Astrocyte (in vitro differentiated cells and primary cell): ENCODE measurements around the gene KRT84. TPM values are rescaled to one million over a fixed set of nuclear protein-coding genes. Genes with fewer than 3 reads are reported as not detected.

Source experiments
- DNase-seq: peaks from one replicate; pipeline ENCODE4 v3.0.0-alpha.2; 2010; ENCODE audit warnings: low read depth
- FAIRE-seq: peaks from 2 replicates; lab custom pipeline; 2011; peaks lifted over from hg19 to GRCh38; lab: Jason Lieb, UNC
- H2AFZ ChIP-seq: 2 replicates; pipeline ENCODE4 v1.6.0; 2012; ENCODE audit warnings: low read depth, low read length, inconsistent platforms
- H3K27ac ChIP-seq: 2 replicates; pipeline ENCODE4 v1.5.1; 2011; ENCODE audit warnings: low read depth, low read length, inconsistent platforms
- H3K27me3 ChIP-seq: 2 replicates; pipeline ENCODE4 v1.6.0; 2011; ENCODE audit warnings: low read length, inconsistent platforms; ENCODE audit not compliant: insufficient read depth
- H3K36me3 ChIP-seq: 2 replicates; pipeline ENCODE4 v1.5.1; 2011; ENCODE audit warnings: low read length, inconsistent platforms; ENCODE audit not compliant: insufficient read depth
- H3K4me1 ChIP-seq: 2 replicates; pipeline ENCODE4 v1.5.1; 2011; ENCODE audit warnings: low read length, inconsistent platforms; ENCODE audit not compliant: insufficient read depth
- H3K4me2 ChIP-seq: 2 replicates; pipeline ENCODE4 v1.6.0; 2012; ENCODE audit warnings: low read length, inconsistent platforms
- H3K4me3 ChIP-seq: 2 replicates; pipeline ENCODE4 v1.5.1; 2011; ENCODE audit warnings: low read depth, mild to moderate bottlenecking, low read length, inconsistent platforms; ENCODE audit not compliant: insufficient read depth
- H3K79me2 ChIP-seq: 2 replicates; pipeline ENCODE4 v1.6.0; 2012; ENCODE audit warnings: mild to moderate bottlenecking, low read length, inconsistent platforms; ENCODE audit not compliant: insufficient read depth
- H3K9ac ChIP-seq: 2 replicates; pipeline ENCODE4 v1.6.0; 2012; ENCODE audit warnings: mild to moderate bottlenecking, low read length, inconsistent platforms
- H3K9me3 ChIP-seq: 2 replicates; pipeline ENCODE4 v1.5.1; 2012; ENCODE audit warnings: low read depth, mild to moderate bottlenecking, low read length, inconsistent platforms; ENCODE audit not compliant: insufficient read depth
- H4K20me1 ChIP-seq: 2 replicates; pipeline ENCODE4 v1.6.0; 2012; ENCODE audit warnings: low read length, inconsistent platforms; ENCODE audit not compliant: insufficient read depth
- H3K27ac Mint-ChIP-seq: one replicate; pipeline ENCODE4 v1.8.0; 2021; ENCODE audit warnings: mild to moderate bottlenecking, mixed read lengths; ENCODE audit not compliant: unreplicated experiment
- H3K27me3 Mint-ChIP-seq: one replicate; pipeline ENCODE4 v1.8.0; 2021; ENCODE audit warnings: low read depth, mixed read lengths; ENCODE audit not compliant: unreplicated experiment
- H3K36me3 Mint-ChIP-seq: one replicate; pipeline ENCODE4 v1.8.0; 2021; ENCODE audit warnings: low read depth, mixed read lengths; ENCODE audit not compliant: unreplicated experiment
- H3K4me1 Mint-ChIP-seq: one replicate; pipeline ENCODE4 v1.8.0; 2021; ENCODE audit warnings: low read depth, mixed read lengths; ENCODE audit not compliant: unreplicated experiment
- H3K4me3 Mint-ChIP-seq: one replicate; pipeline ENCODE4 v1.8.0; 2021; ENCODE audit warnings: mild to moderate bottlenecking, moderate library complexity, mixed read lengths; ENCODE audit not compliant: unreplicated experiment
- H3K9me3 Mint-ChIP-seq: one replicate; pipeline ENCODE4 v1.8.0; 2021; ENCODE audit warnings: mild to moderate bottlenecking, mixed read lengths; ENCODE audit not compliant: unreplicated experiment
- EZH2 ChIP-seq: IDR thresholded peaks from 2 replicates; pipeline ENCODE4 v1.6.1; 2012; ENCODE audit warnings: mild to moderate bottlenecking, low read length, inconsistent platforms; ENCODE audit not compliant: insufficient read depth
- total RNA-seq: library from RNA; stranded (reverse); gene quantifications from 2 replicates; pipeline ENCODE4 v1.2.1, GENCODE V29; 2021
- TF ChIP-seq, protein P1 (sequence below): IDR thresholded peaks from 2 replicates; pipeline ENCODE4 v1.5.1; 2011; ENCODE audit warnings: low read depth, mild to moderate bottlenecking, inconsistent platforms, low read length, moderate library complexity; ENCODE audit not compliant: insufficient read depth

The KRT84 gene
- total RNA-seq, 1 donor from 2014 or later: not detected

DNA sequence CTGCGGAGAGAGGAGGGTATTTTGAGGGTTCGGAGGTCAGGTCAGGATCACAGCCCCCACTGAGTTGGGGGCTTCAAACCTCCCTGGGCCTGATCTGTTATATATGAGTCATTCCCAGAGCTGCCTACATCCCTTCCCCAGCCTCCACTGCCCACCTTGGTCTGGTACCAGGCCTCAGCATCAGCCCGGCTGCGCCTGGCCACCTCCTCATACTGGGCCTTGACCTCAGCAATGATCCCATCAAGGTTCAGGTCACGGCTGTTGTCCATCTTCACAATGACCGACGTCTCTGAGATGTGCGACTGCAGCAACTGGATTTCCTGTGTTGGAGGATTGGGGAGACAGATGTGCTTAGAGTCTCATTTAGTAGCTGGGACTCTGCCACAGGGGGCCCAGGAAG, 4.2 kb downstream of the KRT84 start:
- no peak overlapping the region for H2AFZ ChIP-seq
- Mint-ChIP-seq H3K27ac (no peak overlapping the region), H3K4me1 (no peaks in the 10 kb centered on the region), H3K27me3 (peaks cover 61% of the 10 kb centered on the region), H3K36me3 (no peaks in the 10 kb centered on the region), H3K4me3 (no peak overlapping the region), H3K9me3 (peaks cover 8% of the 10 kb centered on the region)
- DNase-seq (no peak), FAIRE-seq (no peak)
- no peak overlapping the region for H3K4me3 ChIP-seq
- H3K9ac ChIP-seq: no peak overlapping the region
- H3K9me3 ChIP-seq: no peaks in the 10 kb centered on the region
- peaks cover 7% of the 10 kb centered on the region for H3K27me3 ChIP-seq
- no peak overlapping the region for H3K27ac ChIP-seq
- TF ChIP-seq EZH2: no peak
- TF ChIP-seq, protein P1, sequence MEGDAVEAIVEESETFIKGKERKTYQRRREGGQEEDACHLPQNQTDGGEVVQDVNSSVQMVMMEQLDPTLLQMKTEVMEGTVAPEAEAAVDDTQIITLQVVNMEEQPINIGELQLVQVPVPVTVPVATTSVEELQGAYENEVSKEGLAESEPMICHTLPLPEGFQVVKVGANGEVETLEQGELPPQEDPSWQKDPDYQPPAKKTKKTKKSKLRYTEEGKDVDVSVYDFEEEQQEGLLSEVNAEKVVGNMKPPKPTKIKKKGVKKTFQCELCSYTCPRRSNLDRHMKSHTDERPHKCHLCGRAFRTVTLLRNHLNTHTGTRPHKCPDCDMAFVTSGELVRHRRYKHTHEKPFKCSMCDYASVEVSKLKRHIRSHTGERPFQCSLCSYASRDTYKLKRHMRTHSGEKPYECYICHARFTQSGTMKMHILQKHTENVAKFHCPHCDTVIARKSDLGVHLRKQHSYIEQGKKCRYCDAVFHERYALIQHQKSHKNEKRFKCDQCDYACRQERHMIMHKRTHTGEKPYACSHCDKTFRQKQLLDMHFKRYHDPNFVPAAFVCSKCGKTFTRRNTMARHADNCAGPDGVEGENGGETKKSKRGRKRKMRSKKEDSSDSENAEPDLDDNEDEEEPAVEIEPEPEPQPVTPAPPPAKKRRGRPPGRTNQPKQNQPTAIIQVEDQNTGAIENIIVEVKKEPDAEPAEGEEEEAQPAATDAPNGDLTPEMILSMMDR: no peak
- H3K4me2 ChIP-seq: no peak overlapping the region
- H3K36me3 ChIP-seq: no peaks in the 10 kb centered on the region
- no peaks in the 10 kb centered on the region for H3K79me2 ChIP-seq
- no peaks in the 10 kb centered on the region for H4K20me1 ChIP-seq
- H3K4me1 ChIP-seq: no peaks in the 10 kb centered on the region

GRCh38 chr12:52380271-52380694, 5.2 kb downstream of the KRT84 start:
- no peak for TF ChIP-seq EZH2
- TF ChIP-seq, protein P1: peak; percentile 54
- no peaks in the 10 kb centered on the region for H3K4me1 Mint-ChIP-seq
- Histone ChIP-seq H3K4me1 (no peaks in the 10 kb centered on the region), H3K9me3 (no peaks in the 10 kb centered on the region), H3K4me2 (no peak overlapping the region), H3K79me2 (no peaks in the 10 kb centered on the region), H3K27ac (no peak overlapping the region), H3K4me3 (no peak overlapping the region), H3K9ac (no peak overlapping the region), H2AFZ (no peak overlapping the region), H3K27me3 (peaks cover 7% of the 10 kb centered on the region), H4K20me1 (no peaks in the 10 kb centered on the region), H3K36me3 (no peaks in the 10 kb centered on the region)
- peaks cover 8% of the 10 kb centered on the region for H3K9me3 Mint-ChIP-seq
- FAIRE-seq: no peak
- peaks cover 62% of the 10 kb centered on the region for H3K27me3 Mint-ChIP-seq
- H3K36me3 Mint-ChIP-seq: no peaks in the 10 kb centered on the region
- no peak overlapping the region for H3K27ac Mint-ChIP-seq
- DNase-seq: no peak
- H3K4me3 Mint-ChIP-seq: no peak overlapping the region

DNA sequence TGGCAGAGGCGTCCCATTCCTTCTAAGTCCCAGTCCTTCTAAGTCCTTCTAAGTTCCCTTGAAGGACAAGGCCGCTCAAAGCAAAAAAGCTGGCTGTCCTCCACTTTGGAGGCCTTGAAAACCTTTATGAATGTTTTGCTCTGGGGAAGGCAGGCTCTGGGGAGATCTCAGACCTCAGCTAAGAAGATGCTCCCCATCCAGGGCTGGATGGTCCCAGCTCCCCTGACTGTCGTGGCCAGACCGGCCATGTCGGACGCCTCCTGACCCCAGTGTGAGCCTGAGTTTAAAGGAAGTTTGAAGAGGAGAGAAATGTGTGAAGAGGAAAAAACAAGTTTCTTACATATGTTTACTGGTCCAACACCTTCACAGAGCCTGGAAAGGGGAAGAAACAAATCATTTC, 5.9 kb downstream of the KRT84 start:
- FAIRE-seq (no peak), DNase-seq (no peak)
- Mint-ChIP-seq H3K27me3 (peaks cover 59% of the 10 kb centered on the region), H3K4me3 (no peak overlapping the region), H3K9me3 (peaks cover 8% of the 10 kb centered on the region), H3K4me1 (no peaks in the 10 kb centered on the region), H3K27ac (no peak overlapping the region), H3K36me3 (no peaks in the 10 kb centered on the region)
- H4K20me1 ChIP-seq: no peaks in the 10 kb centered on the region
- H3K79me2 ChIP-seq: no peaks in the 10 kb centered on the region
- H3K9me3 ChIP-seq: no peaks in the 10 kb centered on the region
- H3K36me3 ChIP-seq: no peaks in the 10 kb centered on the region
- H3K27ac ChIP-seq: no peak overlapping the region
- no peak overlapping the region for H2AFZ ChIP-seq
- no peaks in the 10 kb centered on the region for H3K4me1 ChIP-seq
- H3K9ac ChIP-seq: no peak overlapping the region
- no peak overlapping the region for H3K4me2 ChIP-seq
- peaks cover 7% of the 10 kb centered on the region for H3K27me3 ChIP-seq
- TF ChIP-seq EZH2: no peak
- TF ChIP-seq, protein P1: no peak
- no peak overlapping the region for H3K4me3 ChIP-seq
